ENCODE measurements around the gene BLVRB. TPM values are rescaled to one million over a fixed set of nuclear protein-coding genes. Genes with fewer than 3 reads are reported as not detected.

BLVRB gene
- polyA plus RNA-seq, 2 of the 4 experiments (the other 2 are of a cell fraction), result 202 to 280 TPM

- TF ChIP-seq NPAS2 (CRISPR knock-in tag; IDR thresholded peaks at IDR 0.05; ENCODE audit: borderline replicate concordance) (no peak; the same call in 1 of the 2 replicates), POLR2A (IDR thresholded peaks at IDR 0.05; ENCODE audit: low read length) (peak; percentile 90), ATOH8 (CRISPR knock-in tag; IDR thresholded peaks at IDR 0.05; ENCODE audit: low read depth) (no peak), JUNB (IDR thresholded peaks at IDR 0.05) (no peak), E2F6 (IDR thresholded peaks at IDR 0.05; ENCODE audit: borderline replicate concordance, low read depth) (peak; percentile 73; the same call in 1 of the 2 replicates), MAX (IDR thresholded peaks at IDR 0.05) (peak; percentile 89), PHF8 (IDR thresholded peaks at IDR 0.05; ENCODE audit: borderline replicate concordance, low read depth) (peak; percentile 86; the same call in 1 of the 2 replicates), GATA3 (IDR thresholded peaks at IDR 0.05; ENCODE audit: borderline replicate concordance) (no peak; the same call in 1 of the 2 replicates), KDM5A (IDR thresholded peaks at IDR 0.05) (no peak), MAZ (IDR thresholded peaks at IDR 0.05; ENCODE audit: borderline replicate concordance, low read depth, low read length) (peak; percentile 95), ELK1 (IDR thresholded peaks at IDR 0.05; ENCODE audit: low read depth, low read length) (no peak), HEYL (CRISPR knock-in tag; IDR thresholded peaks at IDR 0.05) (no peak), CHD2 (IDR thresholded peaks at IDR 0.05; ENCODE audit: low read length, partially characterized antibody) (peak; percentile 47), KDM1A (IDR thresholded peaks at IDR 0.05; ENCODE audit: low read depth) (no peak), POLR2AphosphoS2 (conservative IDR thresholded peaks at IDR 0.05; ENCODE audit: low read length) (no peak), TP53 (CRISPR knock-in tag; IDR thresholded peaks at IDR 0.05) (peak; percentile 84; the same call in 1 of the 2 replicates), EP300 (IDR thresholded peaks at IDR 0.05) (no peak), RARB (CRISPR knock-in tag; IDR thresholded peaks at IDR 0.05) (no peak), CHD4 (IDR thresholded peaks at IDR 0.05; ENCODE audit: borderline replicate concordance) (no peak), EHMT2 (IDR thresholded peaks at IDR 0.05; ENCODE audit: low read depth) (no peak), BCL3 (IDR thresholded peaks at IDR 0.05) (peak; percentile 93), FOXS1 (CRISPR knock-in tag; IDR thresholded peaks at IDR 0.05) (no peak), BHLHE40 (IDR thresholded peaks at IDR 0.05; ENCODE audit: low read depth, low read length) (no peak), HMGXB4 (CRISPR knock-in tag; IDR thresholded peaks at IDR 0.05; ENCODE audit: borderline replicate concordance) (no peak)
Observed at GRCh38 chr19:40433391-40434216, 31.9 kb downstream of the BLVRB start (continued).

All from A549 (cell line).